GM15510 (cell line): ENCODE measurements around the gene TGFBR2.

Source experiments
- POLR2A ChIP-seq: IDR thresholded peaks from 3 replicates; pipeline ENCODE4 v1.6.1; 2011; ENCODE audit warnings: borderline replicate concordance; ENCODE audit not compliant: insufficient read length; ENCODE audit errors: extremely low read depth

Gene TGFBR2

DNA sequence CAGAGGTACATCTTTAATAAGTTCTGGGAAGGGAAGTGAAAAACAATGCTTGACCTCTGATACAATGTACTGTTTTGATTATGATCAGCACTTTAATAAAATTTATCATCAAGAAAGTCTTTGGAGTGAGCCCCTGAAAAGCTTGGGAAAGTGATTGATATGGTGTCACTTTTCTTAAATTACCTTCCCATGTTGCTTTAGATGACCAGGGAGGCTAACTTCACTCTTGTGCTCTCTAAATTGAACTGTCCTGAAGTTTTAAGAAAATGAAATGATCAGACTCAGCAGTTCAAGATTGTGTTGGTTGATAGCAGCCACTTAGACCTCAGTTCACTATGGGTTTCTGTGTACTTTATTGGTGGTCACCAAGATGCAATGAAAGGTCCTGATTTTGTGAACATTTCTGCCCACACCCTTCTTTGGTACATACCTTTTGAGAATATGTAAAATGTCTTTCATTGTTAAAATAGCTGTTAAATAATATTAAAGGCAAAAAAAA is 15.7 kb downstream of the TGFBR2 start:
- no peak for TF ChIP-seq POLR2A

DNA sequence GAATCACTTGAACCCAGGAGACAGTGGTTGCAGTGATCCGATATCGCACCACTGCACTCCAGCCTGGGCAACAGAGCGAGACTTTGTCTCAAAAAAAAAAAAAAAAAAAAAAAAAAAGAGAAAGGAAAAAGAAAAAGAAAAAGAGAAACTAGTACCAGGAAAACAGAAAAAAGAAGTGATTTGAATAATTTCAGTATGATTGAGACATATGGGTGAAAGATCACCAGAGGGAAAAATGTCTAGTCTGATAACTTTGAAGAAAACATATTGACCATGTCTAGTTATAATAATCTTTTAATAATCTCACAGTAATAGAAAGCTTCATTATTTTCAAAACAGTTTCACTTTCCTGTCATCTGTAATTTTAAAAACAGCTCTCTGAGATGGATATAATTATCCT is 16.4 kb downstream of the TGFBR2 start:
- no peak for TF ChIP-seq POLR2A

DNA sequence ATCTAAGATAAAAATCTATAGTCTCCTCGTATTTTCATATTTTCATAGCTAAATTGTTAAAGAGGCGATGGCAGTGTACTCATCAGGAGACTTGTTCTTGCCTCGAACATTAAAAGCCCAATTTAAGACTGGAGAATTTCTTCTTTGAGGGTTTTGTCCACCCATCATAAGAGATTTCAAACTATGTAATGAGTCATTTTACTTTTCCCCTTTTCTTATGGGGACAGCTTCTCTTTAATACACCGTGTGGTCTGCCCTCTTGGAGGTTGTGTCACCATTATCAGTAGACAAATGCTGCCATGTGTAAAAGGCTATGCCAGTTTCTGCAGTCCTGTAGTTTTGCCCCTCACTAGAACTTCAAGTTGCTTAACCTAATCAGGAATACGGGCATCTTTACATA is 16.9 kb downstream of the TGFBR2 start:
- TF ChIP-seq POLR2A, result no peak

DNA sequence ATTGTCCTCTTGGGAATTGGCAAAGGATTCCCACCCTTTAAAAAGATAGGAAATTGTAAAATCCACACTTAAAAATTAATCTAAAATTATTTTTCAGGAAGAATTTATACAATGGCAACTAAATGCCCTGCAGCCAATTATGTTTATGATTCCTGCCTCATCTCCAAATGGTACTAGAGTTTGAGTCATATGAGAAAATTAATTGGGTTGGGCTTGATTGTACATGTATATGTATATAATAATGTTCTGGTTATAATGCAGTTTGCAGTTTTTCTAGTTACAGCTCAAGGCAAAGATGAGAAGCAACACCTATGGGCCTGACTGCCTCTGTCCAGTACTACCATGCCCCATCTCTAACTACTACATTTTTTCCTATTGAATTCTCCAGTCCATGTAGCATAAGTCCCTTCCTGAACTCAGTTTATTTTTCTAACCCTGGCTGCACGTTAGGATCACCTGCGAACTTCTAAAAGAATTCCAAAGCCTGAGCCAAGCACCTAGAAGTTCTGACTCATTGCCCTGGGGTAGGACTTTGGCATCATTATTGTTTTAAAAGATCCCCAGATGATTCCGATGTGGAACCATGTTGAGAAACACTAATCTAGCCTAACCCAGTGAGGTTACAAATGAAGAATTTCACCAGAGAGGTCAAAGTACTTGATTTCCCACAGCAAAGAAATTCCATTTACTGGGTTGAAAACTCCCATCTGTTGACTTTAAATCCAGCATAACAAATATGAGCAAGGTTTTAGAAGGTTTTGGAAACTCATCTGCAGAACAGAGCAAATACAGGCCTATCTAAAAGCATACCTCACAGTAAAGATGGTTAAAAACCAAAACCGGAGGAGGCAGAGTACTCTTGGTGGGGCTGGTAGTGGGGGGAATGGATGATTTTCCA is 19.4 kb downstream of the TGFBR2 start:
- TF ChIP-seq POLR2A, result no peak

DNA sequence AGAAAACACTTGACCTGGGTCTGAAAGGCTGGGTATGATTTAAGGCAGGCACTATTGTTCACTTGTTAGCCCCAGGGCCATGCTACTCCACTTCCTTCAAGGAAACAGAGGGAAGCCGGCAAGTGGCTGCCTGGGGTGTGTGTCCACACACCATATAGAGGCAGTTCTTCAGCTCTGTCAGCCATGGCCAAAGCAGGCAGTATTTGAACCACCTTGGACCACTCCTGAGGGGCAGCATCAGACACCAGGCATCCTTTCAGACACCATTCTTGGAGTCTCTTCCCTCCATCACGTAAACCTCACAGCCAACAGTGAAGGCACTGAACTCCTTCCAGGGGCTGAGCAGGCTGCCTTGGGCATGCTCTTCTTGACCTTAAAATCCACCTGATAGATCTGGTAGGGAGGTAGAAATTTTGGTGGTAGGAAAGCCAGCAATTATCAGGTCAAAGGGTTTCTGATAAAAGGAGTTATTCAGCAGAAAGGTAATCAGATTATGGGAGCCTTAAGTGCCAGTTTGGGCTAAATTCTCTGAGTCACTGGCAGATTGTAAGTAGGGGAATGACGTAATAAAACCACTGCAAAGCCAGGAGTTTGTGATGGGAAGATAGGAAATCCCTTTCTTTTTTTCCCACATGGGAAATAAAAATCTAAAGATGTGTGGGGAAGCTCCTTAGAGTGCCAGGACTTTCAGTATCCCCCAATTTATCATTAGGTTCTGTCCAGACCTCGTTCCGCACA is 20.2 kb downstream of the TGFBR2 start:
- no peak for TF ChIP-seq POLR2A

DNA sequence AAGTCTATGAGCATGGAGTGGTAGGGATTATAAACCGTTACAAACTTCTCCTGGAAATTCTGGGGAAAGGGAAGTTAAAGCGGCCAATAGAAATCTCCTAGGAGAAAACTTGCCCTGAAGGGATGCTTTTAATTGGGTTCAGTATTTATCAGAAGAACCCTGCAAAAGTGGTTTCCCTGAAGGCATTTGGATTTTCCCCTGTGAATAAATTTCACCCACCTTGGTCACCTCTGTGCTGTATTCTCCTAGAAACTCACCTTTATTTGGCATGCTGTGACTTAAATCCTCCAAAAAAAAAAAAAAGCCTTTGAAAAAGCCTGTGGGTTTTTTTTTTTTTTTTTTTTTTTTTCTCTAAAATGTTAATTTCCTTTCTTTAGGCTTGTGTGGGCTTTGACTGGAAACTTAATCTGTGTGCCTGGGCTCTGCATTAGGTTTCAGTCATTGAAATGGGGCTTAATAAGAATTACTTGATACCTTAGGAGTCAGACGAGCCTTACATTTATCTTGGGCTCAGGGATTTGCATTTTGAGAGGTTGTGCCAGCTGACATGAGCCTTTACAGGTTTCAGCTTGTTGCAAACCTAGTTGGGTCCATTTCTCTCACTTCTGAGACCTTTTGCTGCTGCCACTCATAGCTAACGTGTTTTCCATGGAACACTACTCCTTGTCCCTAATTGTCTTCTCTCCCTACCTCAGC is 22.0 kb downstream of the TGFBR2 start:
- TF ChIP-seq POLR2A, result no peak

DNA sequence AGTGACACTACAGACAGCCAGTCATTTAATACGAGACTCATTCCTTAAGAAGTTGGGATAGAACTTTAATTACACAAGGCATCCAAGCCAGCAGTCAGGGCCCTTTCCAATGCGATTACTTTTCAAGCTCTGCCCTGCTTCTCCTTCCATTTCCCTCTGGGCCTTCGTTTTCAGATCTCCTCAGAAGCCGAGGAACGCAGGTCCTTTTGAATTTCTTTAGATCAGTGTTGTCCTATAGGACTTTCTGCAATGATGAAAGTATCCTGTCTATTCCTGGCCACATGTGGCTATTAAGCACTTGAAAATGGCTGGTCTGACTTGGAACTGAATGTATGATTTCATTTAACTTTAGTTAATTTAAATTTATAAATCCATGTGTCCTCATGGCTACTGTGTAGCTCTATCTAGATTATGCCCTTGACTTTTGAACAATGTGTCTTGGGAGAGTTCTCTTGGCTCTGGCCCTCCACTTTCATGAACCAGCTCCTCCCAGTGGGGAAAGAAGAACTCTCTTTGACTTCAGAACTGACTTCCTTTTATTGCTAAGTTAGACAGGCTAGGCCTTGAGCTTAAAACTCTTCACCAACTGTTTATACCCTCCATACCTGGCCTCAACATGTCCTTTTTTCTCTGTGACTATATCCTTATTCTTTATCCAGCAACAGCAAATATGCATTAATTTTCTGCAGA is 22.6 kb downstream of the TGFBR2 start:
- TF ChIP-seq POLR2A, result no peak

DNA sequence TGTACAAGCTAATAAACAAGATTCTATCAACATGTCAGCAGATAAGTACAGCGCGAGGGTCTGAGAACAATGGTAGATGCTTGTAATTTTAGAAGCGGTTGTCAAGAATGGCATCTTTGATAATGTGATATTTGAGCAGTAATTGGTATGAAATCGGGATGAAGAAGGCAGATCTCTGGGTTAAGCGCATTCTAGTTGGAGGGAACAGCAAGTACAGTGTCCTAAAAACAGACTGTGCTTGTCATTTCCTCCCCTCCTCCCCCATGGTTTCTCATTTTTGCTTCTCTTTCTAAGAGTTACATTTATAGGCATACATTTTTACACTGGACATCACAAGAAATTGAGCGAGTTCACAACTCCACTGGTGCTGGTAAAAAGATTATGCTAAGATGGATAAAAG is 23.3 kb downstream of the TGFBR2 start:
- TF ChIP-seq POLR2A, result no peak

DNA sequence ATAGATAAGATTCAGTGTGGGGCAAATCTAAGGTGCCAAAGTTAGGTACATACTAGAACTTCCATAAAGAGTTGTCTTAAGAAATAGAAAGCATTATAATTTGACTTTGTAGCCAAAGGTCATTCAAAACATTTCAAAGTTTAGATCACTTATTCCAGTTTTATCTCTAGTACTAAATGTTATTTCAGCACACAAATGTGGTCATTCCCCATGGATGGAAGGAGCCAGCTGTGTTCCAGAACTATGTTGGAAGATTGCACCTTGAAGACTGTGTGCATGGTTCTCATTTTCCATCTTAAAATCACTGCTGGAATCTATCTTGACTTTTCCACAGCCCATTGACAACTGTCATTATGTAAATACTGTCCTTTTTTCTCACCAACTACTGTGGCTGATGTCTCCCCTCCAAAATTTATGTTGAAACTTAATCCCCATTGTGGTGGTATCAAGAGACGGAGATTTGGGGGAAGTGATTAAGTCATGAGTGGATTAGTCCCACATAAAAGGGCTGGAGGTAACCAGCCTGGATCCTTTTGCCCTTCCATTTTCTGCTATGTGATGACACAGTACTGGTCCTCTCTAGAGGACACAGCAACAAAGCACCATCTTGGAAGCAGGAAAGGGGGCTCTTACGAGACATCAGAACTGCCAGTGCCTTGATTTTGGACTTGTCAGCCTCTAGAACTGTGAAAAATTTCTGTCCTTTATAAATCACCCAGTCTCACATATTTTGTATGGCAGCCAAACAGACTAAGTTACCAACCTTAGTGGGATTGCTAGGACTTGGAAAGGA is 24.0 kb downstream of the TGFBR2 start:
- no peak for TF ChIP-seq POLR2A

DNA sequence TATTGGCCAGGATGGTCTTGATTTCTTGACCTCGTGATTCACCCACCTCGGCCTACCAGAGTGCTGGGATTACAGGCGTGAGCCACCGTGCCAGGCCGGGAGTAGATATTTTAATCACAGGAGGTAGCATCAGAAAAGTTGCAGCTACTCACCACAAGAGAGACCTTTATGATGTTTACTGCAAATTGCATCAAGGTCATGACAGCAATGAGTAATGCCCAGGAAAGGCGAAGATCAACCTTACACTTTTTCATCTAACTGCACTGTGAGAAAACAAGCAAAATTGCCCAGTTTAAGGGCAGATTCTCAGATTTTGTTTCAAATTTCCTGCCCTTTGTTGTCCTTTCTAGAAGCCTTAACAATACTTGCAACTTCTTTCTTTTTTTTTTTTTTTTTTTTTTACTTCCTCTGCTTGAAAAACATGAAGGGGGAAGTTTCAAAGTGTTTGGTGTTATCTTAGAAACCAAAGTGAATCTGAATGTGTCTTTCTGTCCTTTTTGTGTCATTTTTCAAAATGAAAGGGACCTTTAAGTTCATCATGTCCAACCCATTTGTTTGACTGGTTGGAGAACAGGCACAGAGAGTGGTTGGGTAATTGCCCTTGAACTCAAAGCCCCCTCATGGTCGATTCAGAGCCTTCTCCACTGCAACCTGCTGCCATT is 25.0 kb downstream of the TGFBR2 start:
- TF ChIP-seq POLR2A, result no peak

DNA sequence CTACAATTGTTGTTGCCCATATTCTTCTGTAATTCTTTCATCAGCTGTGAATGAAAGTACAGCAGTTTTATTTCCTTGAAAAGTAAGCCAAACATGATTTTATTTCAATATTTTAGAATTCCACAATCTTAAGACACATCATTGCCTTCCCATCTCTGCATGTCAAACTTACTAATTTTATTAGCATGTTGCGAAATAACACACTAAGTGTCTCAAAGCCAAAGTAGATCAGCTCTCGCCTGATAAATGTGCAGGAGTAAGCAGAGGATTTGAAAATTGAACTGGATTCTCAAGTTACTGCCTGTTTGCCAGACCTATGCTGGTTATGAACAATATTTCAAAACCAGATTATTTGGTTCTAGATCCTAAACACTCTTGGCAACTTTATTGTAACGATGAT is 25.7 kb downstream of the TGFBR2 start:
- TF ChIP-seq POLR2A, result no peak

DNA sequence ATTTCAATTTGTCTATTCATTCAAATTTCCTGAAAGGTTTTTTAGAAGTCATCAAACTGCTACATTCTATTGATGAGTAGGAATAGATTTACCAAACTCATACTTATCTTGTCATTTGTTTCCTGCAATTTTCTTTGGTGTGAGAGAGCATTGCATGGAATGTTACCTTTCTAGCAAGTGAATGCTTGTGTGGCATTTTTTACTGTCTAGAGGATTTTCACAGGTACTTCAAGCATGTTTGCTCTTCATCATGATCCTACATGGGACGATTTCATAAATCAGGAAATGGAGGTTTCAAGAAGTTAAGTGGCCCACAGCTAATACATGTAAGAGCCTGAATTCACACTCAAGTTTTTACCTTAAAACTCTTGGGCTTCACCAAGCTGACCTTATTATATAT is 26.1 kb downstream of the TGFBR2 start:
- TF ChIP-seq POLR2A, result no peak

DNA sequence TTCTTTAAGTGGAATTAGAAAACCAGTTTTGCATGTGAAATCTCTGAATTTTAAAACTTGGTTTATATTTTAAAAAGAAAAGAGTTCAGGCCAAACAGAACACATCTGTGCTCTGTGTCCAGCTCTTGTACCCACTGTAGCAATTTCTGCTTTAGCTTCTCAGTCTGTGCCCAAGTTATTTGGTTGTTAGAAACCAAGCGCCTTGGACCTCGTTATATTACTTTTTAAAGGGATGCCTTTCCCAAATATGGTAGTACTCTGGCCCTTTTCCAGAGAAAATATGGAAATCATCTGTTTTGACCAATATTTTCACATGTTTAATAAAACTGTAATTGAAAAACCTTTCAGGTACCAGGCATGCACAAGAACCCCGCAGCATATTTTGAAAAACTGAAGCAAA is 27.3 kb downstream of the TGFBR2 start:
- no peak for TF ChIP-seq POLR2A
